ENCODE data around the gene PLEKHG4B. TPM values are rescaled to one million over a fixed set of nuclear protein-coding genes. Genes with fewer than 3 reads are reported as not detected.

Gene PLEKHG4B
- total RNA-seq, 1 experiment from 2014 or later, result 44.3 TPM

- Histone ChIP-seq H3K9ac (ENCODE audit: extremely low read depth, insufficient read length, low read length) (no peak overlapping the region), H2BK20ac (ENCODE audit: low read depth, low read length, poor library complexity, severe bottlenecking) (no peak overlapping the region), H3K79me2 (ENCODE audit: insufficient read depth, low read length) (no peaks in the 10 kb centered on the region; the same call in 1 of the 2 replicates), H3K4me1 (ENCODE audit: insufficient read depth, low read length) (no peaks in the 10 kb centered on the region; the same call in 1 of the 2 replicates), H4K20me1 (ENCODE audit: control insufficient read depth, insufficient read depth, insufficient read length) (no peaks in the 10 kb centered on the region), H2BK12ac (ENCODE audit: insufficient read length, low read depth, low read length) (no peak overlapping the region), H3K9me3 (ENCODE audit: control insufficient read depth, low read depth, low read length) (no peaks in the 10 kb centered on the region), H3K14ac (ENCODE audit: insufficient read depth, low read length) (no peak overlapping the region), H3K4ac (ENCODE audit: low read depth, low read length) (no peak overlapping the region), H3K18ac (ENCODE audit: insufficient read length, low read depth, low read length) (no peak overlapping the region), H3K56ac (ENCODE audit: insufficient read length, low read depth, low read length) (no peak overlapping the region), H3K79me1 (ENCODE audit: insufficient read depth, low read depth, low read length, poor library complexity, severe bottlenecking) (peaks cover 6% of the 10 kb centered on the region), H2AK5ac (ENCODE audit: insufficient read length, low read length) (no peak overlapping the region), H3K27ac (ENCODE audit: insufficient read length, low read depth, low read length) (no peak overlapping the region), H3K27me3 (ENCODE audit: insufficient read depth, low read length) (peaks cover 20% of the 10 kb centered on the region; the same call in 1 of the 2 replicates), H2BK5ac (ENCODE audit: insufficient read length, low read length) (no peak overlapping the region), H4K8ac (replicated peaks; ENCODE audit: insufficient read length, low read depth, low read length) (no peak overlapping the region), H3T11ph (ENCODE audit: low read length) (no peak overlapping the region), H3K23ac (ENCODE audit: insufficient read length, low read depth, low read length) (no peak overlapping the region), H2BK120ac (ENCODE audit: low read depth, low read length, poor library complexity, severe bottlenecking) (no peak overlapping the region), H3K23me2 (ENCODE audit: insufficient read length, low read depth, low read length, poor library complexity, severe bottlenecking) (peaks cover 20% of the 10 kb centered on the region), H4K5ac (ENCODE audit: insufficient read length, low read depth, low read length) (no peak overlapping the region), H4K91ac (ENCODE audit: insufficient read length, low read depth, low read length) (no peak overlapping the region), H2AFZ (ENCODE audit: low read length) (no peak overlapping the region), H2BK15ac (ENCODE audit: low read depth, low read length) (no peak overlapping the region; the same call in 1 of the 2 replicates), H3K4me2 (ENCODE audit: insufficient read depth, insufficient read length, low read length) (peak overlapping the region; percentile 65)
- Mint-ChIP-seq H3K27me3 (ENCODE audit: low read depth) (peaks cover 38% of the 10 kb centered on the region), H3K4me1 (peaks cover 31 to 33% of the 10 kb centered on the region in 2 experiments), H3K27ac (no peak overlapping the region), H3K9me3 (peaks cover 4 to 7% of the 10 kb centered on the region in 2 experiments; a peak in 3 of 5 replicates), H3K36me3 (ENCODE audit: insufficient read depth in 1 of 3, low read depth in 3 of 3) (peaks cover 0 to 21% (median 13%) of the 10 kb centered on the region in 3 experiments; a peak in 6 of 7 replicates), H3K4me3 (peak overlapping the region; percentile 72 to 84)
- no peak for TF ChIP-seq CTCF (conservative IDR thresholded peaks at IDR 0.05)
- no CpG with 5 or more reads among the region's 28 CpGs for WGBS (ENCODE audit: extremely low coverage, insufficient read length, low lambda C conversion rate)
- no peak for DNase-seq
Measured at GRCh38 chr5:54876-55569, 36.9 kb upstream of the PLEKHG4B start.

All from H9 (cell line).